GM12878 (cell line): ENCODE data around the gene PDE6D.

Experiments used
- CBX5 ChIP-seq: sonication (generic); IDR thresholded peaks from 2 replicates; pipeline ENCODE4 v1.6.1; 2016; ENCODE audit warnings: low read depth, moderate library complexity, mild to moderate bottlenecking, inconsistent platforms
- CHD2 ChIP-seq: IDR thresholded peaks from 2 replicates; pipeline ENCODE4 v1.6.1; 2011; ENCODE audit warnings: low read depth, low read length, improper control_type of control experiment, borderline replicate concordance
- EZH2 ChIP-seq: IDR thresholded peaks from 2 replicates; pipeline ENCODE4 v1.6.1; 2012; ENCODE audit warnings: low read depth, mild to moderate bottlenecking, control low read depth, inconsistent platforms, low read length, borderline replicate concordance; ENCODE audit not compliant: control insufficient read depth
- FOXM1 ChIP-seq: IDR thresholded peaks from 2 replicates; pipeline ENCODE4 v1.6.1; 2012; ENCODE audit warnings: low read depth, mild to moderate bottlenecking, inconsistent platforms, low read length, moderate library complexity
- USF2 ChIP-seq: IDR thresholded peaks from 2 replicates; pipeline ENCODE4 v1.6.1; 2011; ENCODE audit warnings: low read depth, low read length, improper control_type of control experiment, borderline replicate concordance
- TF ChIP-seq, protein P1 (sequence below), 3 experiments: IDR thresholded peaks in 2 of 3; conservative IDR thresholded peaks in 1 of 3; 2 replicates each; pipeline ENCODE4 v1.5.1; 2011; ENCODE audit warnings: low read depth in 3 of 3, low read length in 3 of 3, mild to moderate bottlenecking in 3 of 3, control low read depth in 2 of 3, moderate library complexity in 2 of 3, inconsistent platforms in 1 of 3, mixed read lengths in 1 of 3; ENCODE audit not compliant: control insufficient read depth in 2 of 3, insufficient read depth in 1 of 3; ENCODE audit errors: extremely low read depth in 1 of 3
- TF ChIP-seq, protein P2 (sequence below): IDR thresholded peaks from 2 replicates; pipeline ENCODE4 v1.6.1; 2012; ENCODE audit warnings: mild to moderate bottlenecking, low read depth, low read length

- no peak for TF ChIP-seq CHD2
- TF ChIP-seq, protein P1, sequence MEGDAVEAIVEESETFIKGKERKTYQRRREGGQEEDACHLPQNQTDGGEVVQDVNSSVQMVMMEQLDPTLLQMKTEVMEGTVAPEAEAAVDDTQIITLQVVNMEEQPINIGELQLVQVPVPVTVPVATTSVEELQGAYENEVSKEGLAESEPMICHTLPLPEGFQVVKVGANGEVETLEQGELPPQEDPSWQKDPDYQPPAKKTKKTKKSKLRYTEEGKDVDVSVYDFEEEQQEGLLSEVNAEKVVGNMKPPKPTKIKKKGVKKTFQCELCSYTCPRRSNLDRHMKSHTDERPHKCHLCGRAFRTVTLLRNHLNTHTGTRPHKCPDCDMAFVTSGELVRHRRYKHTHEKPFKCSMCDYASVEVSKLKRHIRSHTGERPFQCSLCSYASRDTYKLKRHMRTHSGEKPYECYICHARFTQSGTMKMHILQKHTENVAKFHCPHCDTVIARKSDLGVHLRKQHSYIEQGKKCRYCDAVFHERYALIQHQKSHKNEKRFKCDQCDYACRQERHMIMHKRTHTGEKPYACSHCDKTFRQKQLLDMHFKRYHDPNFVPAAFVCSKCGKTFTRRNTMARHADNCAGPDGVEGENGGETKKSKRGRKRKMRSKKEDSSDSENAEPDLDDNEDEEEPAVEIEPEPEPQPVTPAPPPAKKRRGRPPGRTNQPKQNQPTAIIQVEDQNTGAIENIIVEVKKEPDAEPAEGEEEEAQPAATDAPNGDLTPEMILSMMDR (IDR thresholded peaks at IDR 0.05 in 2 of 3, conservative IDR thresholded peaks at IDR 0.05 in 1 of 3; ENCODE audit: control insufficient read depth in 2 of 3, extremely low read depth in 1 of 3, insufficient read depth in 1 of 3, low read depth in 3 of 3, low read length in 3 of 3), result no peak
- no peak for TF ChIP-seq USF2
- TF ChIP-seq FOXM1, result no peak
- no peak for TF ChIP-seq EZH2
- TF ChIP-seq CBX5, result no peak
- TF ChIP-seq, protein P2, sequence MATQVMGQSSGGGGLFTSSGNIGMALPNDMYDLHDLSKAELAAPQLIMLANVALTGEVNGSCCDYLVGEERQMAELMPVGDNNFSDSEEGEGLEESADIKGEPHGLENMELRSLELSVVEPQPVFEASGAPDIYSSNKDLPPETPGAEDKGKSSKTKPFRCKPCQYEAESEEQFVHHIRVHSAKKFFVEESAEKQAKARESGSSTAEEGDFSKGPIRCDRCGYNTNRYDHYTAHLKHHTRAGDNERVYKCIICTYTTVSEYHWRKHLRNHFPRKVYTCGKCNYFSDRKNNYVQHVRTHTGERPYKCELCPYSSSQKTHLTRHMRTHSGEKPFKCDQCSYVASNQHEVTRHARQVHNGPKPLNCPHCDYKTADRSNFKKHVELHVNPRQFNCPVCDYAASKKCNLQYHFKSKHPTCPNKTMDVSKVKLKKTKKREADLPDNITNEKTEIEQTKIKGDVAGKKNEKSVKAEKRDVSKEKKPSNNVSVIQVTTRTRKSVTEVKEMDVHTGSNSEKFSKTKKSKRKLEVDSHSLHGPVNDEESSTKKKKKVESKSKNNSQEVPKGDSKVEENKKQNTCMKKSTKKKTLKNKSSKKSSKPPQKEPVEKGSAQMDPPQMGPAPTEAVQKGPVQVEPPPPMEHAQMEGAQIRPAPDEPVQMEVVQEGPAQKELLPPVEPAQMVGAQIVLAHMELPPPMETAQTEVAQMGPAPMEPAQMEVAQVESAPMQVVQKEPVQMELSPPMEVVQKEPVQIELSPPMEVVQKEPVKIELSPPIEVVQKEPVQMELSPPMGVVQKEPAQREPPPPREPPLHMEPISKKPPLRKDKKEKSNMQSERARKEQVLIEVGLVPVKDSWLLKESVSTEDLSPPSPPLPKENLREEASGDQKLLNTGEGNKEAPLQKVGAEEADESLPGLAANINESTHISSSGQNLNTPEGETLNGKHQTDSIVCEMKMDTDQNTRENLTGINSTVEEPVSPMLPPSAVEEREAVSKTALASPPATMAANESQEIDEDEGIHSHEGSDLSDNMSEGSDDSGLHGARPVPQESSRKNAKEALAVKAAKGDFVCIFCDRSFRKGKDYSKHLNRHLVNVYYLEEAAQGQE, result no peak
Observed at GRCh38 chr2:231720292-231720986, 60.6 kb downstream of the PDE6D start.
